ENCODE data around the gene FHOD3.

FHOD3 gene

DNA sequence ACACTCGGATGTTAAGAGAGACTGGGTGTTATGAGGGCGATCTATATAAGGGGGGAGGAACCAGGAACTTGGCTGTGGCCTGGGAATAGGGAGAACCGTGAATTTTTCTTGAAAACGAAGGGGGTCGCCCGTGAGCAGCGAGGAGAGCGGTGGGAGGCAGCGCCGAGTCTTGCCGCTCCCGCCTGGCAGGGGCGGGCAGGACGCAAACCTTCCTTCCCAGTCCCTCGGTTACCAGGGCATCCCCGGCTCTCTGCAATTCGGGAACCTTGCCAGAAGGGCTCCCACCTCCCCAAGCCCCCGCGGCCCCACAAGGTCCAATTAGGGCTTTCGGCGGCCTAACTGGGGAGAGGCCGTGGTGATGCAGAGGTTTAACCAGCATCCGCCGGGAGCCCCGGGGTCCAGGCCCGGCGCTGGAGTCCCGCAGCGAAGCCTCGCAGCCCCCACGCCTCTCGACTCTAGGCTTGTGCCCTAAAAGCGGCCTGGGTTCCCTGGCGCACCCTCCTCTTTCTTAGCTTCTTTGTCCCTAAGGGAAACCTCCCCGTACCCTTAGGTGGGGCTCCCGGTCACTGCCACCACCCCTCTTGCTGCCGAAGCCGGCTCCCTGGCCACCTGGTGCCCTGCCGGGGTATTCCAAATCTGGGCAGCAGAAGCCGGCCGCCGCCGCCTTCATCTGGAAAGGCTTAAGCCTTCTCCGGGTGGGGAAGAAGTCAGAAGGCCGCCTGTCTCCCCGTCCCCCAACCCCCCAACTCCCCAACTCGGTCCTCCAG, 680 bp upstream of the FHOD3 start:
- Histone ChIP-seq H3K27me3 (ENCODE audit: low read depth, low read length) (no peaks in the 10 kb centered on the region), H3K9me3 (ENCODE audit: control insufficient read depth in 1 of 2, low read length in 2 of 2) (no peaks in the 10 kb centered on the region), H3K4me1 (ENCODE audit: control insufficient read depth in 1 of 2, insufficient read depth in 2 of 2, low read length in 2 of 2) (peaks cover 0 to 14% of the 10 kb centered on the region in 2 donors), H3K36me3 (ENCODE audit: control insufficient read depth in 1 of 2, insufficient read depth in 2 of 2, low read length in 2 of 2) (no peaks in the 10 kb centered on the region), H3K4me3 (ENCODE audit: low read depth in 1 of 2, low read length in 2 of 2) (peak overlapping the region; percentile 60 to 96), H3K27ac (ENCODE audit: low read length) (no peak overlapping the region)

- H3K27me3 ChIP-seq (ENCODE audit: low read depth, low read length) = no peaks in the 10 kb centered on the region
Observed at GRCh38 chr18:36298126-36298741, 721 bp downstream of the FHOD3 start.

DNA sequence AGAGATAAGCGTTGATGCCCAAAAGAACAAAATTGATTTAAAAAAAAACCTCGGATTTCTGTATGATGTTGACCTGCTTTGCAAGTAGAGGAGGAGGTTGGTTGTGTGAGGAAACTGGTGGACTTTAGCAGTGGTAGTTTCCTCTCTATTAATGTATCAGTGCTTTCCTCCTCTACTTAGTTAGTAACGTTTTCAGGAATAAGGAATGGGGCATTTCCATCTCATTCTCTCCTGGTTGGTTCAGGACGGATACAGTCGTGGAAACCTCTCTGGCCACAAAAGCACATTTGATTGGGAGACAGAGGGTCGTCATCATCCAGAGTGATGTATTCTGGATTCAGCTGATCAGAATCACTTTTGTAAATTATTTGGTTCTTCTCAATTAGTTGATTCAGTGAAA, 1.5 kb downstream of the FHOD3 start:
- no peaks in the 10 kb centered on the region for H3K27me3 ChIP-seq (ENCODE audit: low read depth, low read length)
- H3K36me3 ChIP-seq (ENCODE audit: control insufficient read depth in 1 of 2, insufficient read depth in 2 of 2, low read length in 2 of 2) = no peaks in the 10 kb centered on the region
- H3K27ac ChIP-seq (ENCODE audit: low read length) = no peak overlapping the region
- peaks cover 0 to 14% of the 10 kb centered on the region in 2 donors for H3K4me1 ChIP-seq (ENCODE audit: control insufficient read depth in 1 of 2, insufficient read depth in 2 of 2, low read length in 2 of 2)
- no peaks in the 10 kb centered on the region for H3K9me3 ChIP-seq (ENCODE audit: control insufficient read depth in 1 of 2, low read length in 2 of 2)
- H3K4me3 ChIP-seq (ENCODE audit: low read depth in 1 of 2, low read length in 2 of 2) = peak overlapping the region in 1 of 2 donors; percentile 38

More at GRCh38 chr18:36298126-36298741, 721 bp downstream of the FHOD3 start:
- Histone ChIP-seq H3K27ac (ENCODE audit: low read length) (no peak overlapping the region), H3K36me3 (ENCODE audit: control insufficient read depth in 1 of 2, insufficient read depth in 2 of 2, low read length in 2 of 2) (no peaks in the 10 kb centered on the region), H3K4me1 (ENCODE audit: control insufficient read depth in 1 of 2, insufficient read depth in 2 of 2, low read length in 2 of 2) (peaks cover 0 to 14% of the 10 kb centered on the region in 2 donors), H3K9me3 (ENCODE audit: control insufficient read depth in 1 of 2, low read length in 2 of 2) (no peaks in the 10 kb centered on the region), H3K4me3 (ENCODE audit: low read depth in 1 of 2, low read length in 2 of 2) (peak overlapping the region in 1 of 2 donors; percentile 96)

DNA sequence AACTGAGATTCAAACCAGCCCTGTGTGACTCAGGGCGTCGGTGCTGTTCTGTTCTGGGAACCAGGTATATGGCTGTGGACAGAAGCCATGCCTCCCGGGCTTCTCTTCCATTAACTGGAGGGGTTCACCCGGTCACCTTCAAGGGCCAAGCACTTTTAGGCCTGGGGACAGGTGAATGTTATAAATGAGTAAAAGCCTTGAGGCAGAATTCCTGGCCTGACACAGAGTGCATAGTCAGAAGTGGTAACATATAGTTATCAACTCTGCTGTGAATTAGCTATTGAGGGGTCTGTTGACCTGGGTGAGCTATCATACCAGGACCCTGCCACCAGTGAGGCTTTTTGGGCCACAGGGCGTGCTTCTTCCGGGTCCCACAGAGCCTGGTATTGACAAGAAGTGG, 2.7 kb downstream of the FHOD3 start:
- H3K36me3 ChIP-seq (ENCODE audit: control insufficient read depth in 1 of 2, insufficient read depth in 2 of 2, low read length in 2 of 2) = no peaks in the 10 kb centered on the region
- H3K4me1 ChIP-seq (ENCODE audit: control insufficient read depth in 1 of 2, insufficient read depth in 2 of 2, low read length in 2 of 2) = peaks cover 0 to 14% of the 10 kb centered on the region in 2 donors
- no peak overlapping the region for H3K27ac ChIP-seq (ENCODE audit: low read length)
- H3K9me3 ChIP-seq (ENCODE audit: control insufficient read depth in 1 of 2, low read length in 2 of 2) = no peaks in the 10 kb centered on the region
- H3K27me3 ChIP-seq (ENCODE audit: low read depth, low read length) = no peaks in the 10 kb centered on the region
- H3K4me3 ChIP-seq (ENCODE audit: low read depth in 1 of 2, low read length in 2 of 2) = no peak overlapping the region

GRCh38 chr18:36301884-36302283, 4.4 kb downstream of the FHOD3 start:
- Histone ChIP-seq H3K9me3 (ENCODE audit: control insufficient read depth in 1 of 2, low read length in 2 of 2) (no peaks in the 10 kb centered on the region), H3K27ac (ENCODE audit: low read length) (no peak overlapping the region), H3K27me3 (ENCODE audit: low read depth, low read length) (no peaks in the 10 kb centered on the region), H3K36me3 (ENCODE audit: control insufficient read depth in 1 of 2, insufficient read depth in 2 of 2, low read length in 2 of 2) (no peaks in the 10 kb centered on the region), H3K4me3 (ENCODE audit: low read depth in 1 of 2, low read length in 2 of 2) (no peak overlapping the region), H3K4me1 (ENCODE audit: control insufficient read depth in 1 of 2, insufficient read depth in 2 of 2, low read length in 2 of 2) (peaks cover 0 to 9% of the 10 kb centered on the region in 2 donors)

DNA sequence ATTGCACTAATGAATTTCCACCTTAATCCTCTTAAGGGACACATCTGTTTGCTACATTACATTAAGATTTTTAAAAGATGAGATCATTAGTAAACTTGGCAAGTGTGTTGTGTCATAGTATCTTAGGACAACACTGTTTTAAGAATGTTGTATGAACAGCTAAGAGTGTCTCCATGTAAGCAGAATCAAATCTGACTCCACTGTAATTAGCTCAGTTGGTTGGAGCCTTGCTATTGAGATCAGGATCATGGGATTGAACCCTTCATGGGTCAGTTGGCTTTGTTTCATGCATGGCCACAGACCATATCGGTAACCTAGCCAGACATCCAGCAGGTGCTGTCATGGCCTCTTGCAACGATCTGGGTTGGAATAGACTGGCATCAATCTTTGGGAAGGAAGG, 5.2 kb downstream of the FHOD3 start:
- Histone ChIP-seq H3K4me1 (ENCODE audit: control insufficient read depth in 1 of 2, insufficient read depth in 2 of 2, low read length in 2 of 2) (peaks cover 0 to 8% of the 10 kb centered on the region in 2 donors), H3K27ac (ENCODE audit: low read length) (no peak overlapping the region), H3K9me3 (ENCODE audit: control insufficient read depth in 1 of 2, low read length in 2 of 2) (no peaks in the 10 kb centered on the region), H3K4me3 (ENCODE audit: low read depth in 1 of 2, low read length in 2 of 2) (no peak overlapping the region), H3K27me3 (ENCODE audit: low read depth, low read length) (no peaks in the 10 kb centered on the region), H3K36me3 (ENCODE audit: control insufficient read depth in 1 of 2, insufficient read depth in 2 of 2, low read length in 2 of 2) (no peaks in the 10 kb centered on the region)

- no peak overlapping the region for H3K27ac ChIP-seq (ENCODE audit: low read length)
- H3K27me3 ChIP-seq (ENCODE audit: low read depth, low read length) = no peaks in the 10 kb centered on the region
- H3K9me3 ChIP-seq (ENCODE audit: control insufficient read depth in 1 of 2, low read length in 2 of 2) = no peaks in the 10 kb centered on the region
- H3K36me3 ChIP-seq (ENCODE audit: control insufficient read depth in 1 of 2, insufficient read depth in 2 of 2, low read length in 2 of 2) = no peaks in the 10 kb centered on the region
- peaks cover 0 to 5% of the 10 kb centered on the region in 2 donors for H3K4me1 ChIP-seq (ENCODE audit: control insufficient read depth in 1 of 2, insufficient read depth in 2 of 2, low read length in 2 of 2)
- H3K4me3 ChIP-seq (ENCODE audit: low read depth in 1 of 2, low read length in 2 of 2) = no peak overlapping the region
Observed at GRCh38 chr18:36303211-36303844, 5.8 kb downstream of the FHOD3 start.

DNA sequence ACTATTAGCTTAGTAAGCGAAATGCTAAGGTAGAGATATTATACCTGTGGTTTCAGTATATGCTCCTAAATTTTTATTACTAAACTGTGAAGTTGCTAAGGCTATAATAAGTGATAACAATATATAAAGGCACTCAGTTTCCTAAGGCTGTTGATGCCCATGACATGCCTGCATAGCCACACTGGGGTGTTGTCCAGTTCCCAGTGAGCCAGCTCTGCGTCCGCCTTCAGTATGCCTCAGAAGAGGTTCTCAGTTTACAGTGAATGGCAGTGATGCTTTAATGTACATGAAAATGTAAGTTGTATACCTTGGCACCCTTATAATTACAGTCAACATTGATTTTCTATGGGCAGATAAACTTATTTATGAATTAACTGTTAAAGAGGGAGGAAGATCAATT, 7.2 kb downstream of the FHOD3 start:
- Histone ChIP-seq H3K9me3 (ENCODE audit: control insufficient read depth in 1 of 2, low read length in 2 of 2) (no peaks in the 10 kb centered on the region), H3K36me3 (ENCODE audit: control insufficient read depth in 1 of 2, insufficient read depth in 2 of 2, low read length in 2 of 2) (peaks cover 0 to 4% of the 10 kb centered on the region in 2 donors), H3K27me3 (ENCODE audit: low read depth, low read length) (no peaks in the 10 kb centered on the region), H3K4me1 (ENCODE audit: control insufficient read depth in 1 of 2, insufficient read depth in 2 of 2, low read length in 2 of 2) (peaks cover 0 to 4% of the 10 kb centered on the region in 2 donors), H3K27ac (ENCODE audit: low read length) (no peak overlapping the region), H3K4me3 (ENCODE audit: low read depth in 1 of 2, low read length in 2 of 2) (no peak overlapping the region)

DNA sequence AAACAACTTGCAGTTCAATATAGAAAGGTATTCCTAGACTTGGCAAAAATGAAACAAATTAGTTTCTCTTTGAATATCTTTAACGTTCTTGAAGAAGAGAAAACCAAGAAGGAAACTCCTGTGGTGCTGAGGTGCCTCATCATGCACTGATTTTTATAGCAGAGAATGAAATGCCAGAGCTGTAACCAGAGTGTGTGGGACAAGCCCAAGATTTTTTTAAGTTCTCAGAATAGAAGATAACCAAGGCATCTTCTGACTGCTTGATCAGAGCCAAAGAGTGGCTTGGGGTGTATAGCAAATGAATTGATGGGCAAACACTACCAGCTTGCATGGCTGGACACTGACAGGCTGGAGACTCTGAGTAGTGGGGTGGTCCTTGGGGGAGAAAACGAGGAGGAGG, 7.9 kb downstream of the FHOD3 start:
- H3K36me3 ChIP-seq (ENCODE audit: control insufficient read depth in 1 of 2, insufficient read depth in 2 of 2, low read length in 2 of 2) = peaks cover 0 to 8% of the 10 kb centered on the region in 2 donors
- no peak overlapping the region for H3K27ac ChIP-seq (ENCODE audit: low read length)
- H3K4me1 ChIP-seq (ENCODE audit: control insufficient read depth in 1 of 2, insufficient read depth in 2 of 2, low read length in 2 of 2) = peaks cover 0 to 4% of the 10 kb centered on the region in 2 donors
- H3K9me3 ChIP-seq (ENCODE audit: control insufficient read depth in 1 of 2, low read length in 2 of 2) = no peaks in the 10 kb centered on the region
- H3K4me3 ChIP-seq (ENCODE audit: low read depth in 1 of 2, low read length in 2 of 2) = no peak overlapping the region
- no peaks in the 10 kb centered on the region for H3K27me3 ChIP-seq (ENCODE audit: low read depth, low read length)

DNA sequence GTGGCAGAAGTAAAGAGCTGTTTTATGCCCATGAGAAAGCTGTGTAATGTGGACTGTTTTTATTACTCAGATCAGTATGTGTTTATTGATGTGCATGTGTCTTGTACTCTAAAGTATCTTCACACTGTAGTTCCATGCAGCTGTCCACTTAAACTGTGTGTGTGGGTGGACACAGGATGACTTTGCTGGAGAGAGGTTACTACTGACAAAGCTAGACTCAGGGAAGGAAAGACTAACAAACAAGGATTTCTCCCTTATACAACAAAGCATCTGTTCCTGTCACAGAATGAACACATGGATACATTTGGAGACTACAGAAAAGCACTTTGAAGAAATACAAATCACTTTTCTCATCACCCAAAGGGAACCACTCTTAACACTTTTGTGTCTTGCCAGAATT, 10.0 kb downstream of the FHOD3 start:
- no peaks in the 10 kb centered on the region for H3K9me3 ChIP-seq (ENCODE audit: control insufficient read depth in 1 of 2, low read length in 2 of 2)
- no peak overlapping the region for H3K4me3 ChIP-seq (ENCODE audit: low read depth in 1 of 2, low read length in 2 of 2)
- H3K4me1 ChIP-seq (ENCODE audit: control insufficient read depth in 1 of 2, insufficient read depth in 2 of 2, low read length in 2 of 2) = peaks cover 0 to 4% of the 10 kb centered on the region in 2 donors
- H3K36me3 ChIP-seq (ENCODE audit: control insufficient read depth in 1 of 2, insufficient read depth in 2 of 2, low read length in 2 of 2) = peaks cover 0 to 8% of the 10 kb centered on the region in 2 donors
- H3K27ac ChIP-seq (ENCODE audit: low read length) = no peak overlapping the region
- H3K27me3 ChIP-seq (ENCODE audit: low read depth, low read length) = no peaks in the 10 kb centered on the region

DNA sequence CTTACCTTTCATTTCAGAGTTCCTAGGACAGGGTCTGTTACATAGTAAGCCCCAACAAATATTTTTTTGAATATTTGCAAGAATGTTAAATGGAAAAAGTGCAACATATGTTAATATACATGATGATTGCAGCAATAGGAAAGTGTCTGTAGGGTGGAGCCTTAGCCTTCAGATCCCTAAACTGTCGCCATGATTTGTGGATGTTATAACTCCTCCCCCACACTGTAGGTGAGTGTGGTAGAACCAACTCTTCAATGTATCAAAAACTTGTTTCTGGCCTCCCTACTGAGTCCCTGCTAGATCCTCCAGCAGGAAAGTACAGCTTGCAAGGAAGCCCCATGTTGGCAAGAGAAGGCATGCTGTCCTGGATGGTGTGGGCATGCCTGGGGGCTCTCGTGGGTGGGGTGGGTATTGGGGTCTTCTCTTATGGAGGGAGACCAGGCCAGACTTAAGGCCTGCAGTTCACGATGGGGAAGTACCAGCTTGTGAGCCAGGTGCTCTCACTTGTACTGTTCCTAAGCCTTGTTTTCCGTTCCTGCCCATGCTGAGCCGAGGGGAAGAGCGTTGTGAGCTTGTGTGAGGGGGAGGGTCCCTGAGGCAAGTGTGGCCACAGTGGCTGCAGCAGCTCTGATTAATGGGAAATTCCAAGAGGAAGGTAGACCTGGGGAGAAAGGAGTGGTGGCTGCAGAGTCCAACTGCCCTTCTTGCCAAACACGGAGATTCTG, 11.4 kb downstream of the FHOD3 start:
- H3K27ac ChIP-seq (ENCODE audit: low read length) = no peak overlapping the region
- peaks cover 0 to 4% of the 10 kb centered on the region in 2 donors for H3K4me1 ChIP-seq (ENCODE audit: control insufficient read depth in 1 of 2, insufficient read depth in 2 of 2, low read length in 2 of 2)
- H3K27me3 ChIP-seq (ENCODE audit: low read depth, low read length) = no peaks in the 10 kb centered on the region
- no peaks in the 10 kb centered on the region for H3K9me3 ChIP-seq (ENCODE audit: control insufficient read depth in 1 of 2, low read length in 2 of 2)
- H3K4me3 ChIP-seq (ENCODE audit: low read depth in 1 of 2, low read length in 2 of 2) = no peak overlapping the region
- H3K36me3 ChIP-seq (ENCODE audit: control insufficient read depth in 1 of 2, insufficient read depth in 2 of 2, low read length in 2 of 2) = peaks cover 0 to 8% of the 10 kb centered on the region in 2 donors
